Upper lobe of left lung (tissue), 6 donors: Measurements from ENCODE around the gene LRRC46. TPM values are rescaled to one million over a fixed set of nuclear protein-coding genes. Genes with fewer than 3 reads are reported as not detected.

Experiments
- ATAC-seq, 2 donors: fragments of 200-7000 bp; cut with Tn5 transposase; one replicate each; pipeline ENCODE4 v1.9.1; 2022; ENCODE audit warnings: mild to moderate bottlenecking in 2 of 2, moderate library complexity in 2 of 2; ENCODE audit not compliant: low FRiP score in 2 of 2
- DNase-seq, 2 donors: peaks; one replicate each; pipeline ENCODE4 v3.0.0-alpha.2; 2019 to 2020
- H3K27ac ChIP-seq, 4 donors: fragments of 200-600 bp; sonication (generic); one replicate each; pipeline ENCODE4 v1.5.1; 2016 to 2019
- H3K27me3 ChIP-seq, 4 donors: fragments of 200-600 bp; sonication (generic); one replicate each; pipeline ENCODE4 v1.5.1; 2017 to 2019
- H3K36me3 ChIP-seq, 4 donors: fragments of 200-600 bp; sonication (generic); one replicate each; pipeline ENCODE4 v1.5.1; 2016 to 2019
- H3K4me1 ChIP-seq, 4 donors: fragments of 200-600 bp; sonication (generic); one replicate each; pipeline ENCODE4 v1.5.1; 2018 to 2019
- H3K4me3 ChIP-seq, 4 donors: fragments of 200-600 bp; sonication (generic); one replicate each; pipeline ENCODE4 v1.5.1; 2017 to 2019; ENCODE audit warnings: mild to moderate bottlenecking in 2 of 4, moderate library complexity in 1 of 4
- H3K9me3 ChIP-seq, 4 donors: fragments of 200-600 bp; sonication (generic); one replicate each; pipeline ENCODE4 v1.5.1; 2018 to 2019
- CTCF ChIP-seq, 6 experiments: fragments of 450-650 bp in 4 of 6; fragments of 200-600 bp in 2 of 6; sonication (generic) in 2 of 6; IDR thresholded peaks; one replicate each; pipeline ENCODE4 v1.5.1; 2016 to 2019; ENCODE audit warnings: antibody characterized with exemption in 6 of 6
- EP300 ChIP-seq, 4 donors: sonication (generic); formaldehyde crosslinking; IDR thresholded peaks; one replicate each; pipeline ENCODE4 v1.5.1; 2017; ENCODE audit warnings: antibody characterized with exemption in 4 of 4, control low read depth in 2 of 4
- POLR2A ChIP-seq, 4 donors: fragments of 450-650 bp; IDR thresholded peaks; one replicate each; pipeline ENCODE4 v1.5.1; 2016 to 2017; ENCODE audit warnings: antibody characterized with exemption in 4 of 4, mild to moderate bottlenecking in 2 of 4
- POLR2AphosphoS5 ChIP-seq, 2 donors: sonication (generic); formaldehyde crosslinking; IDR thresholded peaks; one replicate each; pipeline ENCODE4 v1.5.1; 2017; ENCODE audit warnings: antibody characterized with exemption in 2 of 2
- WGBS, 2 donors: methylation state at CpG; one replicate each; pipeline ENCODE4 v1.1.5; 2017 to 2018; 5-methylcytosine and 5-hydroxymethylcytosine counted together
- total RNA-seq, 6 donors: library from RNA; depleted of rRNA in 4 of 6; stranded (reverse); fragments of >200 nt in 4 of 6; gene quantifications; one replicate each; pipeline versions ENCODE4 v1.1.0 to v1.2.1, GENCODE V29; 2016 to 2021
- donor health status: DM: no; HTN: no; CAD: no; lungs with moderate emphysema.
- donor health status: DM: no; HTN: yes; CAD: no; lungs with severe emphysema.

LRRC46 gene
- total RNA-seq, 6 donors from 2014 or later, result 0.49 to 23.5 (median 9.1) TPM

- peak overlapping the region; percentile 45 to 85 (median 82) for H3K27ac ChIP-seq
- H3K4me1 ChIP-seq, result peaks cover 33 to 78% (median 45%) of the 10 kb centered on the region in 4 donors
- DNase-seq, result no peak
- H3K36me3 ChIP-seq, result peaks cover 0 to 23% (median 10%) of the 10 kb centered on the region in 4 donors
- TF ChIP-seq POLR2AphosphoS5 (IDR thresholded peaks at IDR 0.05), result peak in 1 of 2 donors; percentile 4
- no peak for TF ChIP-seq EP300 (IDR thresholded peaks at IDR 0.05)
- ATAC-seq, result no peak
- H3K27me3 ChIP-seq, result peaks cover 0 to 2% (median under 1%) of the 10 kb centered on the region in 4 donors
- H3K9me3 ChIP-seq, result no peaks in the 10 kb centered on the region
- 67 to 69% methylated on average over 15 to 16 of the region's 16 CpGs for whole genome bisulfite sequencing, 2 donors
- peak overlapping the region in 2 of 4 donors; percentile 75 to 90 for H3K4me3 ChIP-seq
Measured at GRCh38 chr17:47841488-47842291, 10.2 kb downstream of the LRRC46 start.

- TF ChIP-seq CTCF (IDR thresholded peaks at IDR 0.05) (no peak), EP300 (IDR thresholded peaks at IDR 0.05) (no peak), POLR2A (IDR thresholded peaks at IDR 0.05) (no peak), POLR2AphosphoS5 (IDR thresholded peaks at IDR 0.05) (no peak)
- H3K27me3 ChIP-seq, result peaks cover 0 to 19% (median 6%) of the 10 kb centered on the region in 4 donors
- no peak overlapping the region for H3K4me3 ChIP-seq
- H3K36me3 ChIP-seq, result peaks cover 0 to 20% (median 0%) of the 10 kb centered on the region in 4 donors
- DNase-seq (no peak), ATAC-seq (no peak)
- peak overlapping the region in 2 of 4 donors; percentile 8 to 67 for H3K27ac ChIP-seq
- no peaks in the 10 kb centered on the region for H3K9me3 ChIP-seq
- H3K4me1 ChIP-seq, result peaks cover 42 to 76% (median 50%) of the 10 kb centered on the region in 4 donors
- whole genome bisulfite sequencing, 2 donors, result 37 to 56% methylated on average over 4 to 6 of the region's 6 CpGs
Measured at GRCh38 chr17:47843391-47843730, 11.9 kb downstream of the LRRC46 start.

GRCh38 chr17:47844227-47844626 lies 12.8 kb downstream of the LRRC46 start:
- ATAC-seq (no peak), DNase-seq (no peak)
- Histone ChIP-seq H3K36me3 (peaks cover 0 to 13% (median 0%) of the 10 kb centered on the region in 4 donors), H3K4me3 (no peak overlapping the region), H3K27ac (peak overlapping the region in 2 of 4 donors; percentile 35 to 67), H3K4me1 (peaks cover 42 to 69% (median 48%) of the 10 kb centered on the region in 4 donors), H3K27me3 (peaks cover 0 to 20% (median 6%) of the 10 kb centered on the region in 4 donors), H3K9me3 (no peaks in the 10 kb centered on the region)
- WGBS, 2 donors, result 10 to 53% methylated on average over 2 to 5 of the region's 5 CpGs
- TF ChIP-seq POLR2AphosphoS5 (IDR thresholded peaks at IDR 0.05) (peak in 1 of 2 donors; percentile 17), CTCF (IDR thresholded peaks at IDR 0.05) (no peak), EP300 (IDR thresholded peaks at IDR 0.05) (no peak), POLR2A (IDR thresholded peaks at IDR 0.05) (no peak)

- Histone ChIP-seq H3K27ac (peak overlapping the region in 2 of 4 donors; percentile 35 to 67), H3K9me3 (no peaks in the 10 kb centered on the region), H3K36me3 (peaks cover 0 to 13% (median 0%) of the 10 kb centered on the region in 4 donors), H3K4me3 (no peak overlapping the region), H3K4me1 (peaks cover 40 to 63% (median 44%) of the 10 kb centered on the region in 4 donors), H3K27me3 (peaks cover 0 to 20% (median 6%) of the 10 kb centered on the region in 4 donors)
- DNase-seq (no peak), ATAC-seq (no peak)
- WGBS, 2 donors, result 53 to 67% methylated on average over 4 of the region's 4 CpGs
- TF ChIP-seq EP300 (IDR thresholded peaks at IDR 0.05) (no peak), CTCF (IDR thresholded peaks at IDR 0.05) (peak in 1 of 6 experiments; percentile 22), POLR2AphosphoS5 (IDR thresholded peaks at IDR 0.05) (peak in 1 of 2 donors; percentile 30), POLR2A (IDR thresholded peaks at IDR 0.05) (no peak)
Measured at GRCh38 chr17:47844814-47845715, 13.6 kb downstream of the LRRC46 start.

- Histone ChIP-seq H3K27me3 (peaks cover 0 to 20% (median 6%) of the 10 kb centered on the region in 4 donors), H3K36me3 (peaks cover 0 to 13% (median 0%) of the 10 kb centered on the region in 4 donors), H3K4me1 (peaks cover 40 to 63% (median 42%) of the 10 kb centered on the region in 4 donors), H3K4me3 (no peak overlapping the region), H3K27ac (peak overlapping the region in 1 of 4 donors; percentile 67), H3K9me3 (no peaks in the 10 kb centered on the region)
- no peak for DNase-seq
- no peak for ATAC-seq
- TF ChIP-seq POLR2A (IDR thresholded peaks at IDR 0.05), result no peak
- TF ChIP-seq POLR2AphosphoS5 (IDR thresholded peaks at IDR 0.05), result no peak
- TF ChIP-seq EP300 (IDR thresholded peaks at IDR 0.05), result no peak
- no peak for TF ChIP-seq CTCF (IDR thresholded peaks at IDR 0.05)
- 61 to 77% methylated on average over 3 of the region's 3 CpGs for WGBS, 2 donors
Measured at GRCh38 chr17:47845716-47846075, 14.2 kb downstream of the LRRC46 start.
